GM23248 (cell line): ENCODE data around the gene RARB. TPM values are rescaled to one million over a fixed set of nuclear protein-coding genes. Genes with fewer than 3 reads are reported as not detected.

ENCODE experiments used
- DNase-seq: peaks from one replicate; pipeline ENCODE4 v3.0.0-alpha.2; 2015
- H2AFZ ChIP-seq: fragments of 200-600 bp; sonication (generic); 2 replicates; pipeline ENCODE4 v1.6.1; 2016; ENCODE audit warnings: antibody characterized with exemption
- H3F3A ChIP-seq: fragments of 200-600 bp; sonication (generic); 2 replicates; pipeline ENCODE4 v1.6.1; 2016; ENCODE audit warnings: mild to moderate bottlenecking, antibody characterized with exemption, mixed run types; ENCODE audit not compliant: insufficient read depth
- H3K27ac ChIP-seq: fragments of 200-600 bp; sonication (generic); 2 replicates; pipeline ENCODE4 v1.5.1; 2016; ENCODE audit warnings: mild to moderate bottlenecking
- H3K27me3 ChIP-seq: fragments of 200-600 bp; sonication (generic); replicated peaks from 2 replicates; pipeline ENCODE4 v1.6.1; 2016; ENCODE audit warnings: mild to moderate bottlenecking; ENCODE audit not compliant: insufficient read depth
- H3K36me3 ChIP-seq: fragments of 200-600 bp; sonication (generic); 2 replicates; pipeline ENCODE4 v1.6.1; 2016; ENCODE audit warnings: low read depth, mild to moderate bottlenecking
- H3K4me1 ChIP-seq: fragments of 200-600 bp; sonication (generic); 2 replicates; pipeline ENCODE4 v1.6.1; 2016; ENCODE audit warnings: mild to moderate bottlenecking; ENCODE audit not compliant: insufficient read depth
- H3K4me2 ChIP-seq: fragments of 200-600 bp; sonication (generic); one replicate; pipeline ENCODE4 v1.6.1; 2016; ENCODE audit warnings: mild to moderate bottlenecking; ENCODE audit not compliant: unreplicated experiment
- H3K4me3 ChIP-seq: fragments of 200-600 bp; sonication (generic); 2 replicates; pipeline ENCODE4 v1.5.1; 2016; ENCODE audit warnings: mild to moderate bottlenecking
- H3K79me2 ChIP-seq: fragments of 200-600 bp; sonication (generic); 2 replicates; pipeline ENCODE4 v1.6.1; 2016; ENCODE audit warnings: mild to moderate bottlenecking; ENCODE audit not compliant: insufficient read depth
- H3K9ac ChIP-seq: fragments of 200-600 bp; sonication (generic); 2 replicates; pipeline ENCODE4 v1.6.1; 2016; ENCODE audit warnings: mild to moderate bottlenecking
- H3K9me2 ChIP-seq: fragments of 200-600 bp; sonication (generic); 2 replicates; pipeline ENCODE4 v1.6.1; 2016; ENCODE audit warnings: mixed run types, mild to moderate bottlenecking, moderate library complexity; ENCODE audit not compliant: insufficient read depth
- H3K9me3 ChIP-seq: fragments of 200-600 bp; sonication (generic); one replicate; pipeline ENCODE4 v1.6.1; 2017; ENCODE audit warnings: low read depth
- H4K20me1 ChIP-seq: fragments of 200-600 bp; sonication (generic); 2 replicates; pipeline ENCODE4 v1.6.0; 2016; ENCODE audit not compliant: insufficient read depth
- EZH2 ChIP-seq: fragments of 200-600 bp; sonication (generic); IDR thresholded peaks from 2 replicates; pipeline ENCODE4 v1.6.1; 2018; ENCODE audit warnings: antibody characterized with exemption, mild to moderate bottlenecking; ENCODE audit not compliant: insufficient read depth, poor library complexity, severe bottlenecking
- EZH2phosphoT487 ChIP-seq: fragments of 200-600 bp; sonication (generic); IDR thresholded peaks from 2 replicates; pipeline ENCODE4 v1.6.1; 2018; ENCODE audit warnings: antibody characterized with exemption, moderate library complexity, mild to moderate bottlenecking, low read depth; ENCODE audit not compliant: insufficient read depth
- WGBS, 2 experiments: methylation state at CpG; one replicate each; pipeline ENCODE4 v1.1.6; 2015 to 2017; ENCODE audit warnings: low lambda C conversion rate in 2 of 2, low coverage in 1 of 2; ENCODE audit errors: missing lambda C conversion rate in 2 of 2; 5-methylcytosine and 5-hydroxymethylcytosine counted together
- in situ Hi-C: fragments of 300-500 bp; cut with MboI; formaldehyde crosslinking; loops from 2 replicates; pipeline ENCODE4 v1.15.0; 2020
- polyA plus RNA-seq: library from polyadenylated mRNA; unstranded; fragments of >200 nt; fragmentation: Nextera tagmentation; extraction: Ambion mirVana; gene quantifications from 2 replicates; pipeline ENCODE4 v1.2.1, GENCODE V29; 2016
- total RNA-seq: library from RNA; depleted of rRNA; stranded (reverse); fragments of >200 nt; shearing (Covaris generic); gene quantifications from 2 replicates; pipeline ENCODE4 v1.2.3, GENCODE V29; 2014

RARB gene
- total and polyA plus RNA-seq, 2 experiments from 2014 or later: 0.11 TPM; not detected in 1

DNA sequence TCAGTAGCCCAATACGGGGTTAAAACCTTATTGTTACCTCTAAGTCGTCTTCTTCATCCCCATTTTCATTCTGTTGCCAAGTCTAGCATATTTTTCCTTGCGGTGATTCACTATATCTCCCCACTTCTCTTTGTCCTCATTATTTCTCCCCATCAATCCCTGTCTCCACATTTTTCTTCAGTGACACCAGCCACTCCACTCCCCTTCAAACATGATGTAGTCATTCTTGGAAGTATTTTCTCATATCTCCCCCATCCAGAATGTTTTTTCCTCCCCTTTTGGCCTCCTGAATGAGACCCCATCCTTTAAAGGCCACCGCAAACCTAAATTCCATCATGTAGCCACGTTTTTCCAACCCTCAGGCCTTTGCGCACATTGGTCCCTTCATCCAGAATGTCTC is 130.7 kb downstream of the RARB start:
- no peaks in the 10 kb centered on the region for H3K4me1 ChIP-seq
- no peak for DNase-seq
- H3K9ac ChIP-seq: no peak overlapping the region
- 0 out of 2 replicates have a peak, but pooled peaks cover 5% of the 10 kb centered on the region for H3K27me3 ChIP-seq
- H3K4me3 ChIP-seq: no peak overlapping the region
- no peaks in the 10 kb centered on the region for H3K9me2 ChIP-seq
- in situ Hi-C loops: no loop called here
- no peaks in the 10 kb centered on the region for H3F3A ChIP-seq
- no peaks in the 10 kb centered on the region for H3K36me3 ChIP-seq
- H4K20me1 ChIP-seq: no peaks in the 10 kb centered on the region
- no peaks in the 10 kb centered on the region for H3K9me3 ChIP-seq
- no peaks in the 10 kb centered on the region for H3K79me2 ChIP-seq
- H3K4me2 ChIP-seq: no peak overlapping the region
- no peak overlapping the region for H2AFZ ChIP-seq
- no peak overlapping the region for H3K27ac ChIP-seq
- WGBS, 2 experiments: 52 to 55% methylated on average over 6 of the region's 6 CpGs
- TF ChIP-seq EZH2phosphoT487 (no peak), EZH2 (no peak)

DNA sequence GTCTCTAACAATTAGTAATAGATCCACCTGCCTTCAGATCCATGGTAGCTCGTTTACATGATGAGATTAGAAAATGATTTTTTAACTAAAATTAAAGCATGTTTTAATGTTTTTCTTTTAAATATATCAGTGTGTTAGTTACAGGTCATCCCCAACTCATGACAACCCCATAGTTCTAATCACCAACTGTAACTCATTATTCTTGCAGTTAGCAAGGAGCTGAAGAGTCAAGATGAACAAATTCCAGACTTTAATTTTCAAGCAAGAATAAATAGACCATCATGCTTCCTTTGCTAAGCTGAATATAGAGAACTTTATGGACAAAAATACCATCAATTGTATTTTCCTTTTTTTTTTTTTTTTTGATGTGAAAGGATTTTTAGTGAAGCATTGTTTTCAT is 135.5 kb downstream of the RARB start:
- no peaks in the 10 kb centered on the region for H3K27me3 ChIP-seq
- no peaks in the 10 kb centered on the region for H4K20me1 ChIP-seq
- WGBS, 2 experiments: 50 to 65% methylated on average over 1 of the region's 1 CpG
- no peaks in the 10 kb centered on the region for H3K9me2 ChIP-seq
- TF ChIP-seq EZH2: no peak
- TF ChIP-seq EZH2phosphoT487: no peak
- H2AFZ ChIP-seq: no peak overlapping the region
- H3K9ac ChIP-seq: no peak overlapping the region
- DNase-seq: peak; percentile 23
- H3K36me3 ChIP-seq: no peaks in the 10 kb centered on the region
- no peaks in the 10 kb centered on the region for H3K9me3 ChIP-seq
- H3K27ac ChIP-seq: no peak overlapping the region
- H3K4me1 ChIP-seq: no peaks in the 10 kb centered on the region
- no peaks in the 10 kb centered on the region for H3K79me2 ChIP-seq
- H3K4me3 ChIP-seq: no peak overlapping the region
- H3K4me2 ChIP-seq: no peak overlapping the region
- no peaks in the 10 kb centered on the region for H3F3A ChIP-seq
- in situ Hi-C loops: no loop called here

DNA sequence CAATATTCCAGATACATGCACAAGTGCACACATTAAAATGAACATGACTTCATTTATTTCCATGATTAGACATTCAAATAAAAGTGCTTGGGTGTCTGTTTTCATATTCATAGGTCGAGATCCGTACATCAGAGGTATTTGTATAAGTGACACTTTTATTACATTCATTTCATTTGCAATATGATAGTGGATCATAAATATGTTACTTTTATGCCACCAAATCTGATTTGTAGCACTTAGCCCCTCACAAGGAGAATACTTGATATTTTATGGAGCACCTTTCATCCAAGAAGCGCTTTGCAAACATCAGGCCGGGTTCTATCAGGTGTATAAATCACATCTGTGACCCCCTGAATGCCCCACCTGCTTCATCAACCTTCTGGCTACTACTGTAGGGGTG is 136.0 kb downstream of the RARB start:
- Histone ChIP-seq H3K4me2 (no peak overlapping the region), H3K9ac (no peak overlapping the region), H3K4me1 (no peaks in the 10 kb centered on the region), H3K27me3 (no peaks in the 10 kb centered on the region), H3F3A (no peaks in the 10 kb centered on the region), H3K4me3 (no peak overlapping the region), H2AFZ (no peak overlapping the region), H3K27ac (no peak overlapping the region), H3K9me3 (no peaks in the 10 kb centered on the region), H3K36me3 (no peaks in the 10 kb centered on the region), H4K20me1 (no peaks in the 10 kb centered on the region), H3K9me2 (no peaks in the 10 kb centered on the region), H3K79me2 (no peaks in the 10 kb centered on the region)
- DNase-seq: no peak
- 74 to 81% methylated on average over 4 of the region's 4 CpGs for WGBS, 2 experiments
- TF ChIP-seq EZH2phosphoT487: no peak
- no peak for TF ChIP-seq EZH2
- in situ Hi-C loops: no loop called here

DNA sequence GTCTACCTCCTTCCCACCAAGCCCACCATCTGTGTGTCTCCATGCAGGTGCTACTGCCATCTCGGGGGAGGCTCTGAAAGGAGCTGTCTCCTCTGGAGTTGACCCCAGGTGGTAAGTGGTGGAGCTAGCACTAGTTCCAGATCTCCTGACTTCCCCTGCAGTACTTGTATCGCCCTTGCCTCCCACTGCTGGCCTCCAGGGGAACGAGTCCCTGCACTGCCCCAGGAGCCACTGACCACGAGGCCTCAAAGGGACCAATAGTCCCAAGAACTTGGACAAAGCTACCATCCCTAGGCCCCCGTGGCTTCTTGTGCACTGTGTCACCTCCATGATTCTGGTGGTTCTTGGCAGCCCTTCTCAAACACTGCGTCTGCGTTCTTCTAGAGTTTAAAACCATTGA is 137.7 kb downstream of the RARB start:
- no peaks in the 10 kb centered on the region for H4K20me1 ChIP-seq
- in situ Hi-C loops: no loop called here

More for the DNA sequence above, 137.7 kb downstream of the RARB start:
- no peak overlapping the region for H2AFZ ChIP-seq
- no peaks in the 10 kb centered on the region for H3K9me2 ChIP-seq
- TF ChIP-seq EZH2phosphoT487: no peak
- TF ChIP-seq EZH2: no peak
- H3K79me2 ChIP-seq: no peaks in the 10 kb centered on the region
- H3K27me3 ChIP-seq: no peaks in the 10 kb centered on the region
- DNase-seq: no peak
- no peaks in the 10 kb centered on the region for H3K9me3 ChIP-seq
- no peak overlapping the region for H3K4me3 ChIP-seq
- 60 to 62% methylated on average over 7 of the region's 7 CpGs for WGBS, 2 experiments
- no peak overlapping the region for H3K9ac ChIP-seq
- no peak overlapping the region for H3K4me2 ChIP-seq
- H3F3A ChIP-seq: no peaks in the 10 kb centered on the region
- H3K27ac ChIP-seq: no peak overlapping the region
- H3K4me1 ChIP-seq: no peaks in the 10 kb centered on the region
- H3K36me3 ChIP-seq: no peaks in the 10 kb centered on the region
